Measurements from ENCODE around the gene BIRC2.

GRCh38 chr11:102361086-102362031, 14.3 kb downstream of the BIRC2 start:
- TF ChIP-seq CTCF (IDR thresholded peaks at IDR 0.05): no peak
- no peak for TF ChIP-seq POLR2A (IDR thresholded peaks at IDR 0.05)
